SK-N-SH (cell line): ENCODE data around the gene DPF3.

Experiments used
- CTCF ChIP-seq: fragments of 200-600 bp; sonication (generic); IDR thresholded peaks from 2 replicates; pipeline ENCODE4 v1.6.1; 2017; ENCODE audit warnings: antibody characterized with exemption, mild to moderate bottlenecking, moderate library complexity
- EP300 ChIP-seq, 2 experiments: IDR thresholded peaks; 2 replicates each; pipeline versions ENCODE4 v1.4.0 to v1.6.1; 2012; ENCODE audit warnings: borderline replicate concordance in 1 of 2, low read depth in 1 of 2, low read length in 1 of 2
- MAX ChIP-seq: IDR thresholded peaks from 2 replicates; pipeline ENCODE4 v1.4.0; 2012; ENCODE audit warnings: low read depth
- MXI1 ChIP-seq: IDR thresholded peaks from 2 replicates; pipeline ENCODE4 v1.6.1; 2012; ENCODE audit warnings: mild to moderate bottlenecking, low read depth, low read length, improper control_type of control experiment
- RFX5 ChIP-seq: IDR thresholded peaks from 2 replicates; pipeline ENCODE4 v1.6.1; 2012; ENCODE audit warnings: mild to moderate bottlenecking, improper control_type of control experiment, low read length
- TAF1 ChIP-seq: IDR thresholded peaks from 2 replicates; pipeline ENCODE4 v1.6.1; 2012; ENCODE audit warnings: low read depth, mild to moderate bottlenecking, low read length, moderate library complexity, borderline replicate concordance
- TCF12 ChIP-seq: IDR thresholded peaks from 2 replicates; pipeline ENCODE4 v1.4.0; 2012

- TF ChIP-seq CTCF (no peak), MXI1 (no peak), TCF12 (no peak), TAF1 (no peak), RFX5 (no peak), MAX (no peak), EP300 (IDR thresholded peaks at IDR 0.05; ENCODE audit: borderline replicate concordance in 1 of 2, low read depth in 1 of 2, low read length in 1 of 2) (no peak)
These were observed 218.8 kb downstream of the DPF3 start for GRCh38 chr14:72675126-72675525.
